Non-pigmented ciliary epithelial cell (primary cell): ENCODE data around the gene BCL11A.
"Not testable (repeated sequence)": the region's sequence is repeated elsewhere in the genome, so short reads cannot be mapped to it uniquely, and the experiment has no call there.

ENCODE experiments used
- DNase-seq: peaks from one replicate; pipeline ENCODE4 v3.0.0-alpha.2; 2010; ENCODE audit warnings: low read depth

BCL11A gene

DNA sequence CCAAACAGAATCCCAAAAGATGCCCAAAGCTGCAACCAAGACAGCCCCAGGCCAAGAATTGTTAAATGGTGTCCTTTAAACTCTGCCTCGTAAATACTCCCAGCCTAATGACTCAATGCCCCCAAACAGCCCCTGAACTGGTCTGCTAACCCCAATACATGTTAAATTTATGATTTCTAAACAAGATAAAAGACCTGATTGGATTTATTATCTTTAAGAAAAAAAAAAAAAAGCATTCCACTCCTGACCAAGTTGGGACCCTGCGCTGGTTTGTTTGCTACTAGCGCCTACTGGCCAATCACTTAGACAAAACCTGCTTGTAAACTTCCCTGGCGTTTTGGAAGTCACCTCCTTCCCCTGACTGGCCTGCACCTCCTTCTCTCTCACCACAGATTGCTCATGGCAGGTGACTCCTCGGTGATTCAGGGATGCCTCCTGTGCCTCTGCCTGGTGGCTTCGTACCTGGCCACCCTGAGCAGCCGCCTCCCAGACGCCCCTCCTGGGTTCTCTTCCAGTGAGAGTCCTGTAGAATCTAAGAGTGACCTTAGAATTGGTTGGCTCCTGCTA is 121.3 kb downstream of the BCL11A start:
- DNase-seq, result no peak

DNA sequence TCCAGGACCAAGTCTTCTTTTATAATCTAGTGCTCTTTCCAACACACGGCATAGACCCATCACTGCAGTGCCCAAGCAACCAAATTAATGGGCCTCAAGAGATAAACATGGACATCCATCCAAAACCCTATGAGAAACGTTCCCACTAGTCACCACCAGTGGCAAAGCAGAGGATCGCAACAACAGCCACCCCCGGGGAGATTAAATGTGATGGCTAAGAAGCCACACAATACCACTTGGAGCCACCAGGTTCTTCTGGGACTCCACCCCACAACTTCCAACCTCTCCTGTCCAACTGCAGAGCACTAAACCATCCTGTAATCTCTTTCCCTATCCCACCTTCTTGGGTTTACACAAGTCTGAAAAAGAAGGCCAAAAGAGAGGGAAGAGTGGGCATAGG is 123.8 kb downstream of the BCL11A start:
- no peak for DNase-seq

DNA sequence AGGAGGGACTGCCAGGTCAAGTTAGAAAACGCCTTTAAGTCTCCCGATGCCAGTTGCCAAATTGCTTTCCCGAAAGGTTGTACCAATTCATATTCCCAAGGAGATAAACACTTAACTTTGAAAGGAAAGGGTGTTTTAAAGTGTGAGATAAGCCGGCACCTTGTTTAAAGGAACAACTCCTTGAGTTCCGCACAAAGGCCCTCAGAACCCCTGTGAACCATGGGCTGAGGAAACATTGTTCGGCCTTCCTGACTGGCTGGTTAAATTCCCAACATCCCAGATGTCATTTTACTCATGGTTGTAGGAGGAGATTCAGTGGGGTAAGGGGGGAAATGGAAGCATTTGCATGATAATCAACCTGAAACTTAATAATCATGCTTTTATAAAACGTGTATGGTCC is 126.6 kb downstream of the BCL11A start:
- DNase-seq, result no peak

DNA sequence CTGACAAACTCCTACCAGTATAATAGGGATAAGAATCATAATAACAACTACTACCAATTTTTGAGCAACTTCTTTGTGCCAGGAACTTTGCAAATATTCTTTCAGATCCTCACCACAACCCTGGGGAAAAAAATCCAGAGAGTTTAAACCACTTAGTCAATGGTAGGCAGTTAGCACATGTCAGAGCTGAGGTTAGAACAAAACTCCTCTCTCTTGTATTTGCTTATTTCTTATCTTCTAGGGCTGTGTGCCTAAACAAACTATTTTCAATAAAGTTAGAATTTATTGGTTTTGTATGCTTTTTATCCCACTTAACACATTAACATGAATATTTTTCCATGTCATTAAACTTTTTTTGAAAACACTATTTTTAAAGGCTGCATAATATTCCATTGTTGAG is 127.1 kb downstream of the BCL11A start:
- DNase-seq, result no peak

DNA sequence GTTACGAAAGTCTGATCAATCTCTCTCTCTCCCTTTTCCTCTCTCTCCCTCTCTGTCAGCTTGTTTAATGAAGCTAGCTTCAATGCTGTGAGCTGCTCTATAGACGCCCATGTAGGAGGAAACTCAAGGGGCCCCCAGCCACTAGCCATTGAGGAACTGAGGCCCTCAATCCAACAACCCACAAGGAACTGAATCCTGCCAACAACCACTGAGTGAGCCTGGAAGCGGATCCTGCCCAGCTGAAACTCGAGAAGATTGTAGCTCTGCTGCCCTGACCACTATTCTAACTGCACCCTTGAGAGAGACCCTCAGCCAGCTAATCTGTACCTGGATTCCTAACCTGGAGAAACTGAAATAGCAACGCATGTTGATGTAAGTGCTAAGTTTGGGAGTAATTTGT is 129.2 kb downstream of the BCL11A start:
- DNase-seq, result no peak

DNA sequence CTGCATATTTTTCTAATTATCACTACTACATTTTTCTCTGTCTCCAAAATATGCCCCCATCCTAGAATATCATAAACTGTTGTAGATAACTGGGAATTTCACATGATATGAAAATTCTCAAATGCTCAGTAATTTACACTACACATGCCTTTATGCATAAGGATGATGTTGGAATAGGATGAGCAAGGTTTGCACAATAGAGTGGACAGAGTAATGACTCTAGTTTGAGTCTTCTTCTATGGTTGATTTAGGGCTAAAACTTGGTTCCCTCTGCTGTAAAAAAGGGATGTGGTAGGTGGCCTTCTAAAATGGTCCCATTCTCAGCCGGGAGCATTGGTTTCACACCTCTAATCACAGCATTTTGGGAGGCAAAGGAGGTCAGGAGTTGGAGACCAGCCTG is 129.9 kb downstream of the BCL11A start:
- no peak for DNase-seq

DNA sequence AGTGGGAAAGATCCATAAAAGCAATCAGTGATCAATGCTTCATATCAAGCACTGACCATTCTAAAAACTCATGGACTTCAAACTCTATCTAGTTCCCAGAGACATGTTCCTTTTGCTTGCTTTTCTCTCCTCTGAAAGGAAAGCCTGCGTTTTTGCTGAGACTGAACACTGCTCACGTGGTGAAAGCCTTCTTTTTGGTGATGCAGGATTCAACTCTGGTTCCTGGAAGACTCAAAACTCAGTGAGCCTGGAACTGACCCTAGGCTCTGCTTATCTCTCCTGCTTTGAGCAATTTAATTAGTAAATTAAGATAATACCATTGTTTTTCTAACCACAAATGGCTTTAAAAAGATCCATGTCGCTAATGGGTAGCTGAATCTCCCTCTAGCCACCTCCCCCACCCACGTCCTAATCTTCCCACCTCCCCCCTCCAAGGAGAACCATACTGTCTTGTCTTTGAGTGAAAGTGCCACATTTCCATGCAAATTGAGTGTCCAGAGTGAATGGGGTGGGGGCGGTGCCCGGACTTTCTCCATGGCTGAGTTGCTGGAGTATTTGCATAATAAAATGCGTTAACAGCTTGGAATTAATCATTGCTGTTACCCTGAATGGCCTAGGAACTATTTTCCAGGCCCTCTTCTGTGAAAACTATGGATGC is 130.5 kb downstream of the BCL11A start:
- no peak for DNase-seq

DNA sequence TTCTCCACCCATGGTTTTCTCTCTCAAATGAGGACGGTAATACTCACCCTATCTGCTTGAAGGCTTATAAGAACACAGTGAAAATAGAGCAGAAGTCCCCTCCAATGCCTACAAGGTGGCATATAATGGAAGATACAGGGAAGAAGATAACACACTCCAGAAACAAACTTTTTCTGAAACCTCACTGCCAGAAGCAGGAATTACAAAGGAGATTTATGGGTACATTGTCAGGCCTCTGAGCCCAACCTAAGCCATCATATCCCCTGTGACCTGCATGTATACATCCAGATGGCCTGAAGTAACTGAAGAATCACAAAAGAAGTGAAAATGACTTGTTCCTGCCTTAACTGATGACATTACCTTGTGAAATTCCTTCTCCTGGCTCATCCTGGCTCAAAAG is 136.2 kb downstream of the BCL11A start:
- not testable (repeated sequence) for DNase-seq

DNA sequence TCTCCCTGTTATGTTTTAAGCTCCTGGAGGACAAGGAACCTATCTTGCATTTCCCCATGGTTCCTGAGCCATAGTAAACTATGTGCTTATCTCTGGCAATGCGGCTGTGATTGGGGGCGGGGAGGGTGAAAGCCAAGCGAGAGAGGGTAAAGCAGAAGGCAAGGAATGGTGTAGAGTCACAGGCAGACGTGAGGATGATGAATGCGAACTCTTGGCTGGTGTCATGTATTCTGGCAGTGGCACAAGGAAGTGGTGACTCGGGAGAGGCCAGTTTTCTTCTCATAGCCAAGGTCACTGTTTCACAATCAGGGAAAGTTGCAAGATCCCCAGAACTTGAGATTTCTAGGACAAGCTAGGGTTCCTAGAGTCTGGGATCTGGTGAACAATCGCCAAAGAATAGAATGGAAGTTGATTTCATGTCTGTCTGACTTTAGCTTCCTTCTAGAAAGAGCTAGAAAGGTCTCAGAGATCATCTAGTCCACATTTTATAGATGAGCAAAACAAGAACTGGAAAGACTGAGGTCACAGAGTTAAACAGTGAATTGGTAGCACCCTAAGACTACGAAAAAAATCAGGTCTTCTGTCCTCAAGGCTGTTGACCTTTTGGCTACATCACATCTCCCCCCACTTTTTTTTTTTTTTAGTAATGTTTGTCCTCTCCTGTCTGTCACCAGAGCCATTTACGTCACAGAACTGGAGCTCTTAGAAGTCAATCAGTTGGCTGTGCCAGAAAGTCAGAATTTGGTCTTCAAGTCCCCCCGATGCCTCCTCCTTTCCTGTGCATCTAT is 137.0 kb downstream of the BCL11A start:
- DNase-seq, result no peak

DNA sequence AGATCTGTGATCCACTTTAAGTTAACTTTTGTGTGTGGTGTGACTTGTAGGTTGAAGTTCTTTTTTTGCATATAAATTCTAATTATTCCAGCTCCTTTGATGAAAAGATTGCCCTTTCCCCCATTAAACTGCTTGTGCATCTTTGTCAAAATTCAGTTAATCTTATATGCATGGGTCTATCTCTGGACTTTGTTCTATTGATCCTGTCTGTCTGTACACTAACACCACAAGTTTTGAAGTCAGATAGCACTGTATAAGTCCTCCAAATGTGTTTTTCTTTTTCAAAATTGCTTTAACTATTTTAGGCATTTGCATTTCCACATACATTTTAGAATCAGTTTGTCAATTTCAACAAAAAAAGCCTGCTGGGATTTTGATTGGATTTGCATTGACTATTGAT is 137.6 kb downstream of the BCL11A start:
- no peak for DNase-seq

DNA sequence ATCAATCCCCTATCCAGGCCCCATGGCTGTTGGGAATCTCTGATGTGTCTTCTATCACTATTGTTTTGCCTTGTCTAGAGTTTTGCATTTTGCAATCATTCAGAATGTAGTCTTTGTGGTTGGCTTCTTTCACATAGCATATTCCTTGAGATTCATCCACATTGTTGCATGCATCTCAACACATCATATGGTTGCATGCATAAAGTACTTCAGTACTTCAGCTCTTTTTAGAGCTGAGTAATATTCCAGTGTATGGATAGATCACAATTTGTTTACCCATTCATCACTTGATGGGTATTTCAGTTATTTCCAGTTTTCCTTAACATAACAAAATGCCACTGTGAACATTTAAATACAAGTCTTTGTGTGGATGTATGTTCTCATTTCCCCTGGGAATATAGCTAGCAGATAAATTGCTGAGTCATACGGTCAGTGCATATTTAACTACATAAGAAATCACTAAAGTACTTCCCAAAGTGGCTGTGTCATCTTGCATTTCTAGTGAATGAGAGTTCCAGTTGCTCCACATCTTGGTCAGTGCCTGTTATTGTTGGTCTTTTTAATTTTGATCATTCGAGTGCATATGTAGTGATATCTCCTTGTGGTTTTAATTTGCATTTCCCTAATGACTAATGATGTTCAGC is 138.8 kb downstream of the BCL11A start:
- peak; percentile 53 for DNase-seq

DNA sequence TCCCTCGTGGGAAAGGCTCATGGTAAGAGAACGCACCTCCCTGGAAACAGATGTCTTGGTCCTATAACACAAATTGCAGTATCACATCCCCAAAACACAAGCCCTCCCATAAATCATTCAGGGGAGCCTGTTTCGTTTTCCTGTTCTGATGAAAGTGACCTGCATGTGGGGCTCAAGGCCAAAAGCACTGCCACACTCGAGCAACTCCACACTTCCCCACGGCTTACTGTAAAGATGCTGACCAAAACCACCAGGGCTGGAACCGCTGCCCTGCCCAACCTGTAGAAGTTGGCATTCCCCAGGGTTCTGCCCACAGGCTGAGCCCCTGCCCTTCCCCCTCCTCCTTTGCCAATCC is 139.7 kb downstream of the BCL11A start:
- DNase-seq, result no peak

DNA sequence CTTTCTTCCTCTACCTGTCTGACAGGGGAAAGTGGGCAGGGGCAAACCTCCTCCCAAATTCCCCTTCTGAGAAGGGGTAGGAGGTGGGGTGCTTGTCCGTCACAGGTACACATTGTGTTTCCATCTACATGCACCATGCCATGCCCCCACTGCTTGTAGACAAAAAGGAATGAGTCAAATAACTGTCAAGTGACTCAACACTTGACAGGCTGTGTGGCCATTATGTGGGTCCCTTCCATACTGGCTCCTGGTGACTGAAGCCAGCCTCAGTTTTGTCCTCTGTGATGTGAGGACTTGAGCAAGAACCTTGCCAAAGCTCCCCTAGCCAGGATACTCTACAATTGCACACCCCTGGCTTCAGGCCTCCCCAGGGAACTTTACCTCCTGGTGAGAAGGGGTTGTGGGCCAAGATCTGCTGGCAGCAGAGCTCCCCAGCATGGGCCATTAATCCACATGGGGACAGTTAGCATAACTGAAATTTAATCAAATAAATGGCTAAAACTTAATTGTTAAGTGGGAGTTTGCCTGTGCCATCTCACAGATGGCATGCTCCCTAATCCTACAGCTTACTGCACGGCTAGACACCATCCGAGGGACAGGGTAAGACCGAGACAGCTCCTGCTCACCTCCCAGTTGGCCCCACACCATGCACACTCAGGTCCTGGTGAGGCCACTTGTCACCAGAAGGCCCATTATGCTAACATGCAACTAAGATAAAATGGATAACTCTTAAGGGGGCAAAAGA is 140.2 kb downstream of the BCL11A start:
- DNase-seq, result no peak

DNA sequence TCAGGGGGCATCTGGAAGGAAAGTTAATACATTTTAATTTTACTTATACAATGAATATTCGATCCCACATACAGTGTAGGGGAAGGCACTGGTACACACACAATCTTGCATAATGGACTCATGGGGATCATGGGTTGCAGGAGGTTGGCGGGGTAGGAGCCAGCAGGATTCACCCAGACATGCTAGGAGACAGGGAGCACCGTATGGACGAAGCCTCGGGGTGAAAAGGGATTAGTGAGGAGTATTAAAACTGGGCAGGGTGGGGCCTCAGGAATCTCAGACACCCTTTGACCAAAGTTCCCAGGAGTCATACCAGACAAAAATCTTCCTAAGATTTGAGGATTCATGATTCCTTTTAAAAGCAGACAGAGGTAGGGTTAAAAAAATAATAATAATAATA is 140.8 kb downstream of the BCL11A start:
- DNase-seq, result no peak

DNA sequence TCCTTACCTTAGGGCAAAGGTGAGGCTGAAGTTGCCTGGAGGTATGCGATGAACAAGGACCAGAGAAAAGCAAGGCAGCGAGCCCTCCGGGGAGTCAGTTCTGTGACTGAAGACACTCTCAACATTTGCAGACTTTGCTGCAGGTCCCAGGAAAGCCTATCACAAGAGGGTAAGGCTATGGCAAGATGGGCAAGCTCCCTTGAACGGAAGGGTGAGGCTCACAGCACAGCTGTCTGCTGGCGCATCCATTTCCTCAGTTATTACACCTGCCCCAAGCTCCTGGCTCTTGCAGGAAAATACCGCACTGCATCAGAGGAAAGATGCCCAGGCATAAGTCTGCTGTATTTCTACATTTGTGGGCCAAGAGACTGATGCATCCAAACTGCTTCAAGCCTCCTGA is 141.4 kb downstream of the BCL11A start:
- DNase-seq, result no peak

DNA sequence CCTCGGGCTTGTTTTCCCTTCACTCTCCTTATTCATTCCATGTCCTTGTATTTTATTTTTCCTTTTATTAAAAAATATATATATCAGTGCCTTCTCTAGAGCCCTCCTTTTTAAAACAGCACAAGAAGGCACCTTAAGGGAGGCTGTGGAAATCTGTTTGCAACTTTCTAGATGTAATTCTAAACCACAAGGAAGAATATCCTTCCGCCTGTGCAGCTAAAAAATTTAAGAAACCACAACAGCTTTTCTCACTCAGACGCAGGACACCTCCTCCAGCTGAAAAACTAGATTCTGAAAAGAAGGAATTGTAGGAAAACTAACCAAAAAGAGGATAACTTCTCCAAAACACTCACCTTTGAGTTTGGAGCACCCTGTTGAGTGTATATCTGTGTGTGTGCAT is 142.2 kb downstream of the BCL11A start:
- no peak for DNase-seq

DNA sequence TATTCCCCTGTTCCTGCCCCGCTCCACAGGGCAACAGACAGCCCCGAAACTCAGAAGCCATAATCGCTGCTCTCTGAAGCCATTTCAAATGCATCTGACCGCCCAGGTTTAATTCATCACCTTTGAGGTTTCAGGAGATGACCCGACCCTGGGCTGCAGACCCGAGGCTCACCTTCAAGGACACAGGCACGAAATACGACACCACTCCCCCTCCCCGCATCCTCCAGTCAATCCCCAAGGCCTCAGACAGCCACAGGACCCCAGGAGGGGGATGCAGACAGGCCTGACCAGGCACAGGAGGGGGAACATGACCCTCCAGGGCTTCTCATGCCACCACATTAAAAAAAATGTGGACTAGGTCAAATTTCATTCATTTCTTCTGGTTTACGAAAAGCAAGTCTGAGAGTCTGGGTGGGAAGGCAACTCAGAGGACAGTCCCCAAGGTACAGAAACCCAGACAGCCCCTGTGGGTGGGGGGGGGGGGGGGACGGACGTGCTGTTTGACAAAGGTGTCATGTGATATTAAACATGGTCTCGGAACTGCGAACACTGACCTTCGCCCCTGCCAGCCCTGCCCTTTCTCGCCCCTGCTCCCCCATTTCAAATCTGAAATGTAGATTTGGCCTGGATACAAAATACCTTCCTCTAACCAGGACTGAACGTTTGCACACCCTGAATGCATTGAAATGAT is 142.9 kb downstream of the BCL11A start:
- no peak for DNase-seq

DNA sequence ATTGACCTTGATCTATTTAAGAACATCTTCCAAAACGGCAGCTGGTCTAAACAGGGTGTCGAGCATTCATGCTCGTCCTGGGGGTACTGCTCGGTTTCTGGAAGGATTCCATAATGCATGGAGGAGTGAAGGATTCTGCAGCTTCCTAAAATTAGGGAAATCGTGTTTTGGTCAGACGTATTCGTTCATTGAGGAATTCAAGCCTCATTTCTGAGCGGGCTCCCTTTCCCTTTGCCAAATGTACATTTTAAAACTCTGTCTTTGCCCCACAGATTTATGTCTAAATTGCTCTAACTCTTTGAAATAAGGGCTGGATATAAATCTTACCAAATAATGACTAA is 144.0 kb downstream of the BCL11A start:
- no peak for DNase-seq

DNA sequence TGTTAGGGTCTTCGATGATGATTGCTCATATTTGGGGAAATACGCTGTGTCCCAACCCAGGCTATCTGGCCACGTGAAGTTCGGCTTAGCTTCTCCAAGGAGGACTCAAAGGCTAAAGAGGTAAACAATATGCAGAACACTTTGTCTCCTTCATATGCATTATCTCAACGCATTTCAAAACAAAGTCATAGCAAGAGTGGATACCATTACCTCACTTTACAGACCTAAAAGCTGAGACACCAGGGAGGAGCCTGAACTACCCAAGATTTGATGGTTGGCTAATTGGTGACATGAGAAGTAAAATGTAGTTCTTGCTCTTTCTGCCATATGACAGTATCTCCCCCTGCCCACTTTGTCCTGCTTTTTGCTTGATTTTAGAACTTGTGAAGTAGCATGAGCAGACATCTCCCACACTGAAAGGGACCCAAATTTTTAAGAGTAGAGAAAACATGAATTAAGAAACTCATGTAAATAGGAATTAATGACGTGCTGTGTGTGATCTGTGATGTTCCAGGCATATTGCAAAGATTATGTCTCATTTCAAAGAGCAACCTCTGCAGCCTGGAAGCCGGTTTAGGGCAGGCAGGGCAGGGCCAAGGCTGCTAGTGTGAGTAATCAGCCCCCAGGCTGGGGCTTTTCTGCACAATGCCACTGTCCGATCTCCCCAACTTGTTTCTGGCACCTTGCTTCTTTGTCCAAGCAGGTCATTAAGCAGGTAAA is 144.5 kb downstream of the BCL11A start:
- DNase-seq, result no peak

DNA sequence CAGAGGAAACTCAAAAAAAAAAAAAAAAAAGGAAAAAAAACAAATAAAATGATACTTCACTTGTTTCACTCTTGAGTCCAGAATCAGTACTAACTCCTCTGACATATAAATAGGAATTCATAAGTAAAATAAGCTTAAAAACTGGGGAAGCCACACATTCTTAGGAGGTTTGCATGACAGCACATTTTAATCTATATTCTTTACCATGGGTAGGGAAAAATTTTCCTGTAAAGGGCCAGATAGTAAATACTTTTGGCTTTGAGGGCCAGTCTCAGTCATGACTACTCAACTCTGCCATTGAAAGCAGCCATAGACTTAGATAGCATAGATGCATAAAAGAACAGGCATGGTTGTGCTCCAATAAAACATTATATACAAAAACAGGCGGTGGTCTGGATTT is 145.2 kb downstream of the BCL11A start:
- DNase-seq, result no peak

DNA sequence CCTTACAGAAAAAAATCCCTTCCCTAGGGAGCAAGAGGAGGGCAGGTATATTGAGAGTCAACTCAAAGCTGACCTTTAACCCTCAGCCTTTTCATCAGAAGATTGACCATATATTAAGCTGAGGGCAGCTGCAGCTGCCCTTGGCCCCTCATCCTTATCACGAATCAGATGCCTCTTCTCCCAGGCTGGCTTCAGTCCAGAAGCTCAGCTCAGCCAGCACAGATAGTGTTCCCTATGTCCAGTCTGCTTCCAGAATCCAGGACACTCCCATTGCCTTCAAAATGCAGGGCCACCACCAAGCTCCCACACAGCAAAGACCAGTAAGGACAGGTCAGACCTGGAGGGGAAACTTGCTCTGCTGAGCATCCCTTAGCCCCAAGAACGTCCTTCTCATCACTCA is 146.1 kb downstream of the BCL11A start:
- no peak for DNase-seq
